ENCODE data around the gene RPL18.
A peak's percentile ranks its signal among the peaks of the same experiment; 100 is the strongest.

The RPL18 gene

GRCh38 chr19:48568345-48568886, 50.6 kb downstream of the RPL18 start:
- peak overlapping the region; percentile 40 for H3K27ac ChIP-seq

More at GRCh38 chr19:48568345-48568886, 50.6 kb downstream of the RPL18 start:
- no peak for TF ChIP-seq CTCF (conservative IDR thresholded peaks at IDR 0.05)

All from VCaP (cell line).